NCI-H2029 treated with DMSO at 0.1 percent for 48 hours (cell line): Measurements from ENCODE around the gene GCN1.
"Not testable (repeated sequence)": the region's sequence is repeated elsewhere in the genome, so short reads cannot be mapped to it uniquely, and the experiment has no call there.

ENCODE experiments used
- DNase-seq: peaks from one replicate; lab custom pipeline; 2025; lab: John Stamatoyannopoulos, UW

GCN1 gene

GRCh38 chr12:120194534-120195395, at the start of gene GCN1:
Gene GCN1, minus strand, starts transcription at chr12:120194715. Its CDS starts 18 bp downstream, at chr12:120194697.
- DNase-seq: peak; percentile 36

- no peak for DNase-seq
Measured at GRCh38 chr12:120242971-120243699, 48.6 kb upstream of the GCN1 start.

- no peak for DNase-seq
Measured at GRCh38 chr12:120242275-120242799, 47.8 kb upstream of the GCN1 start.

- DNase-seq: no peak
Measured at GRCh38 chr12:120241561-120242274, 47.2 kb upstream of the GCN1 start.

- DNase-seq: no peak
Measured at GRCh38 chr12:120240495-120240833, 45.9 kb upstream of the GCN1 start.

GRCh38 chr12:120239776-120240494, 45.4 kb upstream of the GCN1 start:
- no peak for DNase-seq

- DNase-seq: no peak
Measured at GRCh38 chr12:120238839-120239445, 44.4 kb upstream of the GCN1 start.

- no peak for DNase-seq
Measured at GRCh38 chr12:120238217-120238616, 43.7 kb upstream of the GCN1 start.

GRCh38 chr12:120237360-120238171, 43.1 kb upstream of the GCN1 start:
- DNase-seq: no peak

- DNase-seq: not testable (repeated sequence)
Measured at GRCh38 chr12:120236809-120237208, 42.3 kb upstream of the GCN1 start.

GRCh38 chr12:120235369-120236323, 41.1 kb upstream of the GCN1 start:
- DNase-seq: no peak

GRCh38 chr12:120234643-120235368, 40.3 kb upstream of the GCN1 start:
- DNase-seq: peak; percentile 80

- DNase-seq: peak; percentile 78
Measured at GRCh38 chr12:120231316-120232011, 36.9 kb upstream of the GCN1 start.

- DNase-seq: no peak
Measured at GRCh38 chr12:120230974-120231315, 36.4 kb upstream of the GCN1 start.

- DNase-seq: no peak
Measured at GRCh38 chr12:120230326-120230973, 35.9 kb upstream of the GCN1 start.

GRCh38 chr12:120229487-120230325, 35.2 kb upstream of the GCN1 start:
- DNase-seq: no peak

- no peak for DNase-seq
Measured at GRCh38 chr12:120229071-120229486, 34.6 kb upstream of the GCN1 start.
